ENCODE measurements around the gene PPIL6.

DNA sequence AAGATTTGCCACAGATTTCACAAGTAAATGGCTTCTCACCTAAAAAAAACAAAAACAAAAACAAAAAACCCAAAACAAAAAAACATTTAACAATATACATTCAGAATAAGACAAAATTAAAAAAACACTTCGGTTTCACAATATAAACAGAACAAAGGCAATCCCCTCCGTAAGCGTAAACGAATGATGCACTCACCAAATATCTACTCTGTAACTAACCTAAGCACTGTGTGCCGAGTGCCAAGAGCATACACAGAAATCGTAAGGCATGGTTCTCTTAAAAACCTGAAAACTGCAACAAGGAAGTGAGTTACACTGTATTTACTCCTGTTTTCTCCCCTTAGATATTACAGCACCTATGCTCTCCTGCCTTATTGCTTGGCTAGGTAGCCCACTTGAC lies 27.3 kb upstream of the PPIL6 start:
- TF ChIP-seq, protein P1, sequence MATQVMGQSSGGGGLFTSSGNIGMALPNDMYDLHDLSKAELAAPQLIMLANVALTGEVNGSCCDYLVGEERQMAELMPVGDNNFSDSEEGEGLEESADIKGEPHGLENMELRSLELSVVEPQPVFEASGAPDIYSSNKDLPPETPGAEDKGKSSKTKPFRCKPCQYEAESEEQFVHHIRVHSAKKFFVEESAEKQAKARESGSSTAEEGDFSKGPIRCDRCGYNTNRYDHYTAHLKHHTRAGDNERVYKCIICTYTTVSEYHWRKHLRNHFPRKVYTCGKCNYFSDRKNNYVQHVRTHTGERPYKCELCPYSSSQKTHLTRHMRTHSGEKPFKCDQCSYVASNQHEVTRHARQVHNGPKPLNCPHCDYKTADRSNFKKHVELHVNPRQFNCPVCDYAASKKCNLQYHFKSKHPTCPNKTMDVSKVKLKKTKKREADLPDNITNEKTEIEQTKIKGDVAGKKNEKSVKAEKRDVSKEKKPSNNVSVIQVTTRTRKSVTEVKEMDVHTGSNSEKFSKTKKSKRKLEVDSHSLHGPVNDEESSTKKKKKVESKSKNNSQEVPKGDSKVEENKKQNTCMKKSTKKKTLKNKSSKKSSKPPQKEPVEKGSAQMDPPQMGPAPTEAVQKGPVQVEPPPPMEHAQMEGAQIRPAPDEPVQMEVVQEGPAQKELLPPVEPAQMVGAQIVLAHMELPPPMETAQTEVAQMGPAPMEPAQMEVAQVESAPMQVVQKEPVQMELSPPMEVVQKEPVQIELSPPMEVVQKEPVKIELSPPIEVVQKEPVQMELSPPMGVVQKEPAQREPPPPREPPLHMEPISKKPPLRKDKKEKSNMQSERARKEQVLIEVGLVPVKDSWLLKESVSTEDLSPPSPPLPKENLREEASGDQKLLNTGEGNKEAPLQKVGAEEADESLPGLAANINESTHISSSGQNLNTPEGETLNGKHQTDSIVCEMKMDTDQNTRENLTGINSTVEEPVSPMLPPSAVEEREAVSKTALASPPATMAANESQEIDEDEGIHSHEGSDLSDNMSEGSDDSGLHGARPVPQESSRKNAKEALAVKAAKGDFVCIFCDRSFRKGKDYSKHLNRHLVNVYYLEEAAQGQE (IDR thresholded peaks at IDR 0.05; ENCODE audit: unreplicated experiment): no peak
- TF ChIP-seq, protein P2, sequence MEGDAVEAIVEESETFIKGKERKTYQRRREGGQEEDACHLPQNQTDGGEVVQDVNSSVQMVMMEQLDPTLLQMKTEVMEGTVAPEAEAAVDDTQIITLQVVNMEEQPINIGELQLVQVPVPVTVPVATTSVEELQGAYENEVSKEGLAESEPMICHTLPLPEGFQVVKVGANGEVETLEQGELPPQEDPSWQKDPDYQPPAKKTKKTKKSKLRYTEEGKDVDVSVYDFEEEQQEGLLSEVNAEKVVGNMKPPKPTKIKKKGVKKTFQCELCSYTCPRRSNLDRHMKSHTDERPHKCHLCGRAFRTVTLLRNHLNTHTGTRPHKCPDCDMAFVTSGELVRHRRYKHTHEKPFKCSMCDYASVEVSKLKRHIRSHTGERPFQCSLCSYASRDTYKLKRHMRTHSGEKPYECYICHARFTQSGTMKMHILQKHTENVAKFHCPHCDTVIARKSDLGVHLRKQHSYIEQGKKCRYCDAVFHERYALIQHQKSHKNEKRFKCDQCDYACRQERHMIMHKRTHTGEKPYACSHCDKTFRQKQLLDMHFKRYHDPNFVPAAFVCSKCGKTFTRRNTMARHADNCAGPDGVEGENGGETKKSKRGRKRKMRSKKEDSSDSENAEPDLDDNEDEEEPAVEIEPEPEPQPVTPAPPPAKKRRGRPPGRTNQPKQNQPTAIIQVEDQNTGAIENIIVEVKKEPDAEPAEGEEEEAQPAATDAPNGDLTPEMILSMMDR (conservative IDR thresholded peaks at IDR 0.05; ENCODE audit: low read depth in 2 of 2): no peak
